ENCODE results near the gene EDIL3. TPM values are rescaled to one million over a fixed set of nuclear protein-coding genes. Genes with fewer than 3 reads are reported as not detected.

EDIL3 gene
- total RNA-seq, 1 experiment from 2014 or later, result 17.6 TPM

DNA sequence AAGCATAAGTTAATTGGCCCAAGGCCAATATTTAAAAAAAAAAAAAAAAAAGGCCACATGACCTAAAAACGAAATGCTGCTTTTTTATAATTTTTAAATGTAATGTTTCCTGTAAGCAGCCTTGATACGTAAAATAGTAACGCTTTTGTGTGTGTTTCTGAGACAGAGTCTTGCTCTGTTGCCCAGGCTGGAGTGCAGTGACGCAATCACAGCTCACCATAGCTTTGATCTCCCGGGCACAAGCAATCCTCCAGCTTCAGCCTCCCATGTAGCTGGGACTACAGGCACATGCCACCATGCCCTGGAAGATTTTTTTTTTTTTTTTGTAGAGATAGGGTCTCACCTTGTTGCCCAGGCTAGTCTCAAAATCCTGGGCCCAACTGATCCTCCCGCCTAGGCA lies 179.9 kb downstream of the EDIL3 start:
- Histone ChIP-seq H3K9me3 (ENCODE audit: control insufficient read depth, insufficient read depth, low read depth, low read length) (no peaks in the 10 kb centered on the region), H3K27ac (ENCODE audit: low read length) (no peak overlapping the region), H3K36me3 (ENCODE audit: control insufficient read depth, insufficient read depth, low read length) (no peaks in the 10 kb centered on the region), H3K4me3 (ENCODE audit: low read depth in 2 of 2, low read length in 2 of 2) (no peak overlapping the region), H3K4me1 (ENCODE audit: control insufficient read depth, insufficient read depth, low read length) (no peaks in the 10 kb centered on the region), H3K27me3 (ENCODE audit: control insufficient read depth, insufficient read depth, low read length) (no peaks in the 10 kb centered on the region)
- intact Hi-C loops (cut with micrococcal nuclease; ENCODE audit: unreplicated experiment) (no loop called here), in situ Hi-C loops (cut with HindIII; ENCODE audit: low pct_unique_long_range_greater_than_20kb, low sequenced_read_pairs) (no loop called here)
- ATAC-seq, result no peak
- ChIA-PET CTCF (no interaction called here), POLR2A (no interaction called here)
- DNase-seq (ENCODE audit: low read depth, low spot score), result no peak
- TF ChIP-seq POLR2AphosphoS5 (IDR thresholded peaks at IDR 0.05; ENCODE audit: low read depth, low read length), result no peak
- TF ChIP-seq, protein P1, sequence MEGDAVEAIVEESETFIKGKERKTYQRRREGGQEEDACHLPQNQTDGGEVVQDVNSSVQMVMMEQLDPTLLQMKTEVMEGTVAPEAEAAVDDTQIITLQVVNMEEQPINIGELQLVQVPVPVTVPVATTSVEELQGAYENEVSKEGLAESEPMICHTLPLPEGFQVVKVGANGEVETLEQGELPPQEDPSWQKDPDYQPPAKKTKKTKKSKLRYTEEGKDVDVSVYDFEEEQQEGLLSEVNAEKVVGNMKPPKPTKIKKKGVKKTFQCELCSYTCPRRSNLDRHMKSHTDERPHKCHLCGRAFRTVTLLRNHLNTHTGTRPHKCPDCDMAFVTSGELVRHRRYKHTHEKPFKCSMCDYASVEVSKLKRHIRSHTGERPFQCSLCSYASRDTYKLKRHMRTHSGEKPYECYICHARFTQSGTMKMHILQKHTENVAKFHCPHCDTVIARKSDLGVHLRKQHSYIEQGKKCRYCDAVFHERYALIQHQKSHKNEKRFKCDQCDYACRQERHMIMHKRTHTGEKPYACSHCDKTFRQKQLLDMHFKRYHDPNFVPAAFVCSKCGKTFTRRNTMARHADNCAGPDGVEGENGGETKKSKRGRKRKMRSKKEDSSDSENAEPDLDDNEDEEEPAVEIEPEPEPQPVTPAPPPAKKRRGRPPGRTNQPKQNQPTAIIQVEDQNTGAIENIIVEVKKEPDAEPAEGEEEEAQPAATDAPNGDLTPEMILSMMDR (IDR thresholded peaks at IDR 0.05), result no peak
- TF ChIP-seq SIN3A (IDR thresholded peaks at IDR 0.05; ENCODE audit: borderline replicate concordance, insufficient read depth, low read depth, low read length), result no peak
- TF ChIP-seq TCF7L2 (IDR thresholded peaks at IDR 0.05; ENCODE audit: low read depth, low read length), result no peak
- TF ChIP-seq, protein P2, sequence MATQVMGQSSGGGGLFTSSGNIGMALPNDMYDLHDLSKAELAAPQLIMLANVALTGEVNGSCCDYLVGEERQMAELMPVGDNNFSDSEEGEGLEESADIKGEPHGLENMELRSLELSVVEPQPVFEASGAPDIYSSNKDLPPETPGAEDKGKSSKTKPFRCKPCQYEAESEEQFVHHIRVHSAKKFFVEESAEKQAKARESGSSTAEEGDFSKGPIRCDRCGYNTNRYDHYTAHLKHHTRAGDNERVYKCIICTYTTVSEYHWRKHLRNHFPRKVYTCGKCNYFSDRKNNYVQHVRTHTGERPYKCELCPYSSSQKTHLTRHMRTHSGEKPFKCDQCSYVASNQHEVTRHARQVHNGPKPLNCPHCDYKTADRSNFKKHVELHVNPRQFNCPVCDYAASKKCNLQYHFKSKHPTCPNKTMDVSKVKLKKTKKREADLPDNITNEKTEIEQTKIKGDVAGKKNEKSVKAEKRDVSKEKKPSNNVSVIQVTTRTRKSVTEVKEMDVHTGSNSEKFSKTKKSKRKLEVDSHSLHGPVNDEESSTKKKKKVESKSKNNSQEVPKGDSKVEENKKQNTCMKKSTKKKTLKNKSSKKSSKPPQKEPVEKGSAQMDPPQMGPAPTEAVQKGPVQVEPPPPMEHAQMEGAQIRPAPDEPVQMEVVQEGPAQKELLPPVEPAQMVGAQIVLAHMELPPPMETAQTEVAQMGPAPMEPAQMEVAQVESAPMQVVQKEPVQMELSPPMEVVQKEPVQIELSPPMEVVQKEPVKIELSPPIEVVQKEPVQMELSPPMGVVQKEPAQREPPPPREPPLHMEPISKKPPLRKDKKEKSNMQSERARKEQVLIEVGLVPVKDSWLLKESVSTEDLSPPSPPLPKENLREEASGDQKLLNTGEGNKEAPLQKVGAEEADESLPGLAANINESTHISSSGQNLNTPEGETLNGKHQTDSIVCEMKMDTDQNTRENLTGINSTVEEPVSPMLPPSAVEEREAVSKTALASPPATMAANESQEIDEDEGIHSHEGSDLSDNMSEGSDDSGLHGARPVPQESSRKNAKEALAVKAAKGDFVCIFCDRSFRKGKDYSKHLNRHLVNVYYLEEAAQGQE (IDR thresholded peaks at IDR 0.05; ENCODE audit: insufficient read depth in 1 of 2, low read depth in 2 of 2, low read length in 1 of 2), result no peak
- BruUV-seq (replicated peaks), result no TSS peak

DNA sequence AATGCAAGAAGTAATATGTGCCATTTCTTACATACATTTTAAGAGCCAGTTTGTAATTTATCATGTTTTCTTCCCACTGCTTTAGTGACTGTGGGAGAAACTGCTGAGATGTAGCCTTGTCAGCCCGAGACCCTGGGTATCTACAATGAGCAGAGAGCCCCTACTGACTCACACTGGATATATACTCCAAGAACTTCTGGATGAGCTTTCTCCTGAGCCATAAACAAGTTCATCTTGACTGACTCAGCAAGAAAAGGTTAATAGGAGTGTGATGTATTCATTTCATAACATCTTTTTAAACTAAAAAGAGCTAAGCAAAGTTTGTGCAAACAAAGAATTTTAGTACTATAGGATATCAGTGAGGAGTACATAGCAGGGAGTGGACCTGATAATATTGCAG lies 182.5 kb downstream of the EDIL3 start:
- ChIA-PET CTCF (no interaction called here), POLR2A (no interaction called here)
- BruUV-seq (replicated peaks), result no TSS peak
- no peaks in the 10 kb centered on the region for H3K4me1 ChIP-seq (ENCODE audit: control insufficient read depth, insufficient read depth, low read length)
- H3K36me3 ChIP-seq (ENCODE audit: control insufficient read depth, insufficient read depth, low read length), result no peaks in the 10 kb centered on the region
- no peak for ATAC-seq
- no peak for DNase-seq (ENCODE audit: low read depth, low spot score)
- no peaks in the 10 kb centered on the region for H3K27me3 ChIP-seq (ENCODE audit: control insufficient read depth, insufficient read depth, low read length)
- no peak overlapping the region for H3K27ac ChIP-seq (ENCODE audit: low read length)
- H3K4me3 ChIP-seq (ENCODE audit: low read depth in 2 of 2, low read length in 2 of 2), result no peak overlapping the region
- TF ChIP-seq, protein P1 (IDR thresholded peaks at IDR 0.05), result no peak
- no peaks in the 10 kb centered on the region for H3K9me3 ChIP-seq (ENCODE audit: control insufficient read depth, insufficient read depth, low read depth, low read length)
- in situ Hi-C loops (cut with HindIII; ENCODE audit: low pct_unique_long_range_greater_than_20kb, low sequenced_read_pairs), result no loop called here
- intact Hi-C loops (cut with micrococcal nuclease; ENCODE audit: unreplicated experiment), result no loop called here

DNA sequence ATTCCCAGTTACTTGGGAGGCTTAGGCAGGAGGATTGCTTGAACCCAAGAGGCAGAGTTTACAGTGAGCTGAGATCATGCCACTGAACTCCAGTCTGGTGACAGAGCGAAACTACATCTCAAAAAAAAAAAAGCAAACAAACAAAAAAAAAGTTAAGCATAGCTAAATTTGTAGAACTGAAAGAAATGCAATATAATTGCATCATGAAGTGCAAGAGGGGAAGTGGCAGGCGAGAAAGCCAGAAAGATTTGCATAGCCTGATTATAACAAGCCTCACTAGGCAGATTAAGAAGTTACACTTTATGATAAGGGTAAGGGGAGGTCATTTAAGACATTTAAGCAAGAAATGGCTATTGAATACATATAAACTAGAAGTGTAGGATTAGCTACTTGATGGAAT lies 187.1 kb downstream of the EDIL3 start:
- in situ Hi-C loops (cut with HindIII; ENCODE audit: low pct_unique_long_range_greater_than_20kb, low sequenced_read_pairs), result no loop called here
- TF ChIP-seq SIN3A (IDR thresholded peaks at IDR 0.05; ENCODE audit: borderline replicate concordance, insufficient read depth, low read depth, low read length) (no peak), POLR2AphosphoS5 (IDR thresholded peaks at IDR 0.05; ENCODE audit: low read depth, low read length) (no peak), TCF7L2 (IDR thresholded peaks at IDR 0.05; ENCODE audit: low read depth, low read length) (no peak)
- TF ChIP-seq, protein P2 (IDR thresholded peaks at IDR 0.05; ENCODE audit: insufficient read depth in 1 of 2, low read depth in 2 of 2, low read length in 1 of 2), result no peak
- TF ChIP-seq, protein P1 (IDR thresholded peaks at IDR 0.05), result no peak
- CTCF ChIA-PET, result no interaction called here
- H3K4me1 ChIP-seq (ENCODE audit: control insufficient read depth, insufficient read depth, low read length), result no peaks in the 10 kb centered on the region
- POLR2A ChIA-PET, result no interaction called here
- no peak overlapping the region for H3K4me3 ChIP-seq (ENCODE audit: low read depth in 2 of 2, low read length in 2 of 2)
- H3K36me3 ChIP-seq (ENCODE audit: control insufficient read depth, insufficient read depth, low read length), result no peaks in the 10 kb centered on the region
- H3K27ac ChIP-seq (ENCODE audit: low read length), result no peak overlapping the region
- ATAC-seq (no peak), DNase-seq (ENCODE audit: low read depth, low spot score) (no peak)
- intact Hi-C loops (cut with micrococcal nuclease; ENCODE audit: unreplicated experiment), result no loop called here
- no TSS peak for BruUV-seq (replicated peaks)
- no peaks in the 10 kb centered on the region for H3K9me3 ChIP-seq (ENCODE audit: control insufficient read depth, insufficient read depth, low read depth, low read length)
- no peaks in the 10 kb centered on the region for H3K27me3 ChIP-seq (ENCODE audit: control insufficient read depth, insufficient read depth, low read length)
